HFFc6 (cell line): ENCODE results near the gene GMPPB. TPM values are rescaled to one million over a fixed set of nuclear protein-coding genes. Genes with fewer than 3 reads are reported as not detected.
A peak's percentile ranks its signal among the peaks of the same experiment; 100 is the strongest.
"Not testable (repeated sequence)": the region's sequence is repeated elsewhere in the genome, so short reads cannot be mapped to it uniquely, and the experiment has no call there.

Experiments used
- DNase-seq: peaks from one replicate; pipeline ENCODE4 v3.0.0-alpha.2; 2018
- H3K27ac Mint-ChIP-seq: 2 replicates; pipeline ENCODE4 v1.8.0; 2020; ENCODE audit warnings: mild to moderate bottlenecking, mixed read lengths
- H3K27me3 Mint-ChIP-seq: 2 replicates; pipeline ENCODE4 v1.8.0; 2021; ENCODE audit warnings: mild to moderate bottlenecking, moderate library complexity, mixed read lengths; ENCODE audit not compliant: insufficient read depth
- H3K36me3 Mint-ChIP-seq: 2 replicates; pipeline ENCODE4 v1.8.0; 2021; ENCODE audit warnings: low read depth, mixed read lengths
- H3K4me1 Mint-ChIP-seq: 2 replicates; pipeline ENCODE4 v1.8.0; 2020; ENCODE audit warnings: low read depth, mixed read lengths
- H3K4me3 Mint-ChIP-seq: 2 replicates; pipeline ENCODE4 v1.8.0; 2020; ENCODE audit warnings: mild to moderate bottlenecking, moderate library complexity, mixed read lengths
- H3K9me3 Mint-ChIP-seq: 2 replicates; pipeline ENCODE4 v1.8.0; 2020; ENCODE audit warnings: mild to moderate bottlenecking, mixed read lengths
- total RNA-seq, 6 experiments: library from RNA; stranded (reverse); fragmentation: NEBNext Ultra II Directional; extraction: Animal tissue kit (Norgen Biotek cat#: 25700); gene quantifications; 2 replicates in 1 of 6; 3 replicates in 5 of 6; pipeline ENCODE4 v1.2.3, GENCODE V29; 2021
- TF ChIP-seq, protein P1 (sequence below): fragments of 200-600 bp; sonication (generic); IDR thresholded peaks from 2 replicates; pipeline ENCODE4 v1.5.0; 2021; ENCODE audit warnings: antibody characterized with exemption, mild to moderate bottlenecking

GMPPB gene
- total RNA-seq, 6 experiments from 2014 or later: 30.5 to 39.4 (median 34.8) TPM

GRCh38 chr3:49689908-49690624 lies 33.7 kb downstream of the GMPPB start:
- H3K27me3 Mint-ChIP-seq, H3K36me3 Mint-ChIP-seq, DNase-seq, H3K9me3 Mint-ChIP-seq: not testable (repeated sequence)
- H3K4me3 Mint-ChIP-seq: peak overlapping the region; percentile 95
- H3K27ac Mint-ChIP-seq: peak overlapping the region; percentile 93
- peaks cover 25% of the 10 kb centered on the region for H3K4me1 Mint-ChIP-seq

DNA sequence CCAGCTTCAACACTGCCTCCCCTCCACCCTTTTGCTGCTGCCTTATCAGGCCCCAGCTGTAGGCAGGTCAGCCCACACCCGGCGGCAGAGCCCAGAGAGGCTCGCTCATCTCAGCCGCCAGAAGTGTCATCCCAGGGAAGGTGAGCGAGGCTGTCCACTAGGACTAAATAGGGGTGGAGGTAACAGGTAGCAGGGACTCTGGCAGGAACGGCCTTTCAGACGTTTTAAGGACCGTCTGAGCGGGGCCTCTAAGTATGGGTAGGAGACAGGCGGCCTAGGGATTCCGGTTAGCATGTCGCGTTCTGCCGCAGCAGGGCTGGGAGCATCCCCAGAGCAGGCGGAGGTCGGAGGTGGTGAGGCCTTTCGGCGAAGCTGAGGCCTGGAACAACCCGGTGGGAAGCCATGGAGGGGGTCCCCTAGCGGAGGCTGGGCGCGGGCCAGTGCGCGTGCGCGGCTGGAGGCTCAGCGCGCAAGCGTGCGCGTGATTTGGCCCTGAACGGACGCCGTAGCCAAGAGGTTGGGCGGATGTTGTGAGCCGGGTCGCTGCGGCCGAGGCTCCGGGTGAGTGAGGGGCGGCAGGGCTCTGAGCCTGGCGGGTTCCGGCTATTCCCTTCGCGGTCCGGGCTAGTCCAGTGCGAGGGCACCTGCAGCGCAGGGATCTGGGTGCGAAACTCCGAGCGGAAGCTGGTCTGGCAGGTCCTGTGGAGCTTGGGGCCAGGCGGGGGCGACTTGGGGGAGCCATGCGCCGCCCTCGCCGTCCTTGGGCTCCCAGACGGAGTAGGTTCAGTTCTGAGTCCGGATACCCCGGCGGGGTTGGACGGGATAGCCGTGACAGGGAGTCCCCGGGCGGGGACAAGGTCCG lies 34.5 kb downstream of the GMPPB start, which contains the start of the genes MST1 and RNF123:
Gene MST1 (minus strand): TSS at position 429 of the 862 bp plus-strand sequence. CDS start 783 bp downstream, outside the sequence.
Gene RNF123 (plus strand): TSS at position 512 of the 862 bp plus-strand sequence. CDS start 1,609 bp downstream, outside the sequence.
- Mint-ChIP-seq H3K27me3 (no peaks in the 10 kb centered on the region; the same call in 1 of the 2 replicates), H3K36me3 (peaks cover 5% of the 10 kb centered on the region; the same call in 1 of the 2 replicates), H3K27ac (peak within 1 kb of the TSS; percentile 93), H3K4me1 (peaks cover 25% of the 10 kb centered on the region), H3K4me3 (peak within 1 kb of the TSS; percentile 95), H3K9me3 (no peaks in the 10 kb centered on the region)
- DNase-seq: peak; percentile 74
- TF ChIP-seq, protein P1, sequence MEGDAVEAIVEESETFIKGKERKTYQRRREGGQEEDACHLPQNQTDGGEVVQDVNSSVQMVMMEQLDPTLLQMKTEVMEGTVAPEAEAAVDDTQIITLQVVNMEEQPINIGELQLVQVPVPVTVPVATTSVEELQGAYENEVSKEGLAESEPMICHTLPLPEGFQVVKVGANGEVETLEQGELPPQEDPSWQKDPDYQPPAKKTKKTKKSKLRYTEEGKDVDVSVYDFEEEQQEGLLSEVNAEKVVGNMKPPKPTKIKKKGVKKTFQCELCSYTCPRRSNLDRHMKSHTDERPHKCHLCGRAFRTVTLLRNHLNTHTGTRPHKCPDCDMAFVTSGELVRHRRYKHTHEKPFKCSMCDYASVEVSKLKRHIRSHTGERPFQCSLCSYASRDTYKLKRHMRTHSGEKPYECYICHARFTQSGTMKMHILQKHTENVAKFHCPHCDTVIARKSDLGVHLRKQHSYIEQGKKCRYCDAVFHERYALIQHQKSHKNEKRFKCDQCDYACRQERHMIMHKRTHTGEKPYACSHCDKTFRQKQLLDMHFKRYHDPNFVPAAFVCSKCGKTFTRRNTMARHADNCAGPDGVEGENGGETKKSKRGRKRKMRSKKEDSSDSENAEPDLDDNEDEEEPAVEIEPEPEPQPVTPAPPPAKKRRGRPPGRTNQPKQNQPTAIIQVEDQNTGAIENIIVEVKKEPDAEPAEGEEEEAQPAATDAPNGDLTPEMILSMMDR: peak; percentile 37

GRCh38 chr3:49688338-49689045 lies 35.3 kb downstream of the GMPPB start:
- not testable (repeated sequence) for H3K27me3 Mint-ChIP-seq, H3K36me3 Mint-ChIP-seq, DNase-seq, H3K9me3 Mint-ChIP-seq
- Mint-ChIP-seq H3K4me1 (peaks cover 25% of the 10 kb centered on the region), H3K27ac (peak overlapping the region; percentile 93), H3K4me3 (peak overlapping the region; percentile 95)

DNA sequence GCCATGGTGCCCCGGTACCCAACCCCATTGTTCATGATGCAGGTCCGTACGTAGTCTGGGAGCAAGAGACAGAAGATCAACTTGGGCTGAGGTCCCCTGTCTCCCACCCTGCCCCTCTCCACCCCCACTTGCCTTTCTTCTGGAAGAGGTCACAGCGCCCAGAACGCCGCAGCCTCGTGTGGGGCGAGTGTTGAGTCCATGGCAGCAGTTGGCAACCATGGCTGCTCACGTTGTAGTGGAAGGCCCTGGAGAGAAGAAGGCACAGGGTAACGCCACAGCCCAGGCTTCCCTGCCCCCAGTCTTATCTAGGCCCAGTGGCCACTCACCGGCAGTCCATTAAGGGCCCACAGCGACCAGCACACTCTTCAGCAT lies 36.3 kb downstream of the GMPPB start:
- H3K36me3 Mint-ChIP-seq, DNase-seq, H3K27ac Mint-ChIP-seq, H3K9me3 Mint-ChIP-seq, H3K4me3 Mint-ChIP-seq, H3K27me3 Mint-ChIP-seq: not testable (repeated sequence)
- H3K4me1 Mint-ChIP-seq: peaks cover 25% of the 10 kb centered on the region

DNA sequence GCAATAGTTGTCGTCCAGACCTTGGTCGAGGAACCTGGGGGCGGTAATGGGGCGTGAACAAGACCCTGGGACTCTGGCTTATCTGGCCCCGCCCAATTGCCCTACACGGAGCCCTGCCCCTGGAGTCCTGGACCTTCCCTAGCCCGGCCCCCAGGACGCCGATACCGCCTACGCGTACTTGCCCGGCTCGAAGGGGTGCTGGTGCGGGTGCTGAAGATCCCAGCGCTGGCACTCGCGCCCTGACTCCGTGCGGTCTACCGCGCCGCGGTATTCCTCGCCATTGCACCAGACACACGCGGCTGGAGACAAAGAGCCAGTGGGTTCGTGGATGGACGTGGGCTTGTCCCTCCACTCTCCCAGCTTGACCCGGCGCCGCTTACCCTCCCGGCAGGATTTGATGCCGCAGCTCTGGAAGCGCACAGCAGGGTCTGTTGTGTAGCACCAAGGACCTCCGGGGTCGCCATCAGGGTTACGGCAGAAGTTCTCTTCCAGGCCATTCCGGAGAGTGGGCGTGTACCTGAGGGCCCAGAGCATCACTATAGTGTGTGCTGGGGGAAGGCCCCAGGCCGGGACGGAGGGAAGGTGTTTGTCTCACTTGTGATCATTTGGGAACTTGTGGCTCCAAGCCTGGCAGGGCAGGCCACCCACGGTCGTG lies 36.9 kb downstream of the GMPPB start:
- DNase-seq, H3K9me3 Mint-ChIP-seq, H3K27ac Mint-ChIP-seq, H3K27me3 Mint-ChIP-seq, H3K4me3 Mint-ChIP-seq, H3K36me3 Mint-ChIP-seq: not testable (repeated sequence)
- H3K4me1 Mint-ChIP-seq: peaks cover 25% of the 10 kb centered on the region

DNA sequence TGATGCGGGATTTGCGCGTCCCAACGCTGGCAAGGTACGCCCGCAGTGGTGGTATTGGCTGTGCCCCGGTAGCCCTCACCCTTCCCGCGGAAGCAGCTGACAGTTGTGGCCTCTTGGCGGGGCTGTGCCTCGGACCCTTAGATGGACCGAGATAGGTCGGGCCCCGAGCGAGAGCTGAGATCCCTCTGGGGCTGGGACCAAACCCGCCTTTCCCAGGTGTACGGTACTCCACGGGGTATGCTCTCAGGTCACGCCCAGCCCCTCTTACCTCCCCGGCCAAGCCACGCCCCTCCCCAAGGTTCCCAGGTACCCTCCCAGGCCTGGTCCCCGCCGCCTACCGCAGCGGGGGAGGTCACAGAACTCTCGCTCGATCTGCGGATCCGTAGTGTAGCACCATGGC lies 37.4 kb downstream of the GMPPB start:
- not testable (repeated sequence) for H3K27me3 Mint-ChIP-seq, H3K36me3 Mint-ChIP-seq, H3K27ac Mint-ChIP-seq, DNase-seq, H3K9me3 Mint-ChIP-seq, H3K4me3 Mint-ChIP-seq
- peaks cover 25% of the 10 kb centered on the region for H3K4me1 Mint-ChIP-seq

GRCh38 chr3:49685846-49686245 lies 37.9 kb downstream of the GMPPB start:
- peaks cover 22% of the 10 kb centered on the region for H3K4me1 Mint-ChIP-seq
- H3K27ac Mint-ChIP-seq, H3K36me3 Mint-ChIP-seq, H3K27me3 Mint-ChIP-seq, DNase-seq, H3K4me3 Mint-ChIP-seq, H3K9me3 Mint-ChIP-seq: not testable (repeated sequence)

DNA sequence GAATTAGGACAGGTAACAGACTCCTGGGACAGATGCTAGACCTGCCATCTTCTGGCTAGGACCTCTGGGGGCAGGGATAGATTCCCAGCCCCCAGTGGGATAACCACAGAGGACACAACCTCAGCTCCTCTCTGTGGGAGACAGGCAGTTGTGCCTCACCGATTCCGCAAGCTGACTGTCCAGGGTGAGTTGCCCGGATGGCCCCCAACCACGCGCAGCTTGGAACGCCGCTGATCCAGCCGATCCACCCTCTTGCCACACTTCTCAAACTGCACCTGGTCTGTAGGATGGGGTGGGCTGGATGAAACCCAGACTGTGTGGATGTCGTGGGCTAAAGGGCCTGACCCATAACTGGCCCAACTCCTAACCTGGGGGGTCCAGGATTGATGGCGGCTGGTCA lies 38.6 kb downstream of the GMPPB start:
- DNase-seq, H3K36me3 Mint-ChIP-seq, H3K27ac Mint-ChIP-seq, H3K9me3 Mint-ChIP-seq, H3K4me3 Mint-ChIP-seq, H3K27me3 Mint-ChIP-seq: not testable (repeated sequence)
- peaks cover 15% of the 10 kb centered on the region for H3K4me1 Mint-ChIP-seq

- H3K36me3 Mint-ChIP-seq, H3K4me1 Mint-ChIP-seq, DNase-seq, H3K27me3 Mint-ChIP-seq, H3K27ac Mint-ChIP-seq, H3K4me3 Mint-ChIP-seq, H3K9me3 Mint-ChIP-seq: not testable (repeated sequence)
Measured at GRCh38 chr3:49684453-49684852, 39.3 kb downstream of the GMPPB start.
